Measurements from ENCODE around the gene KNSTRN.

Gene KNSTRN

DNA sequence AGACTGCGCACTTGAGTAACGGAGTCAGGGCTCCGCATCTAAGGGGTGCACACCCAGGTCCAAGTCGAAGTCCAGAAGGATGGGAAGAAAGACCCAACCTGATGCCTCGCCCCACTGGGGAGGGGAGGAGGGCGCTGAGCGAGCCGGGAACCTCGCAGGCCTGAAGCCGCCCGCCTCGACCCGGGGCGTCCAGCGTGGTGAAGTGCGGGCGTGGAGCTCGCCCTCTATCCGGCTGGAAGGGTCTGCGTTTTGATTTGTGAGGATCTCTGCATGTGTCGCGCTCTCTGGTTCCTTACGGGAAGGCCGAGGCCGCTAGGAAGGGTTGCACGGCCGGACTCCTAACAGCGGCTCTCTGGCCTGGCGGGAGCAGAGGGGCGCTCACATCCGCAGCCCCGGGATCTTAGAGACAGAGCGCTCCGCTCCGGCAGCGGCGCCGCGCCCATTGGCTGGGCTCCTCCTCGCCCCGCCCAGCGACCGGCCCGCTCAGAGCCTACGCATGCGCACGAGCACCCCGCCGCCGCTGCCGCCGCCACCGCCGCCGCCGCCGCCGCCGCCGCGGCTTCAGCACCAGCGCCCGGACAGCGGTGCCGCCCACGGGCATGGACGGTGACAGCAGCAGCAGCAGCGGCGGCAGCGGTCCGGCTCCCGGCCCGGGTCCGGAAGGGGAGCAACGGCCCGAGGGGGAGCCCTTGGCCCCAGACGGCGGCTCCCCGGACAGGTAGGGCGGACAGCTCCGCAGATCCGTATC lies 24.6 kb upstream of the KNSTRN start, which contains the start of gene DISP2:
Gene DISP2, plus strand, starts transcription at position 497 of the 748 bp plus-strand sequence. Its CDS starts 103 bp downstream, at position 600.
- Histone ChIP-seq H3K4me2 (ENCODE audit: low read depth, low read length) (peak within 1 kb of the TSS; percentile 100), H3K9me3 (replicated peaks; ENCODE audit: insufficient read depth, low read length) (no peaks in the 10 kb centered on the region), H3K4me3 (ENCODE audit: low read length) (peak within 1 kb of the TSS; percentile 74), H3F3A (ENCODE audit: insufficient read depth, low read length) (peaks cover 2% of the 10 kb centered on the region; the same call in 1 of the 2 replicates), H3K9me2 (replicated peaks; ENCODE audit: insufficient read depth, low read length) (no peaks in the 10 kb centered on the region), H3K79me2 (ENCODE audit: low read length) (no peaks in the 10 kb centered on the region), H3K9ac (ENCODE audit: low read length) (no peak within 1 kb of the TSS), H3K4me1 (ENCODE audit: low read length) (0 out of 2 replicates have a peak, but pooled peaks cover 5% of the 10 kb centered on the region), H3K36me3 (replicated peaks; ENCODE audit: insufficient read depth, low read length) (no peaks in the 10 kb centered on the region), H4K20me1 (ENCODE audit: insufficient read depth, low read length) (no peaks in the 10 kb centered on the region), H3K27me3 (replicated peaks; ENCODE audit: insufficient read depth, low read length) (peaks cover 4% of the 10 kb centered on the region; the same call in 1 of the 2 replicates), H2AFZ (ENCODE audit: low read length) (peak within 1 kb of the TSS; percentile 90), H3K27ac (ENCODE audit: low read length) (no peak within 1 kb of the TSS)
- peak; percentile 89 for DNase-seq
- TF ChIP-seq EZH2phosphoT487 (IDR thresholded peaks at IDR 0.05; ENCODE audit: low read length) (no peak), EZH2 (optimal IDR thresholded peaks at IDR 0.05; ENCODE audit: low read depth, low read length) (no peak)
- TF ChIP-seq, protein P1, sequence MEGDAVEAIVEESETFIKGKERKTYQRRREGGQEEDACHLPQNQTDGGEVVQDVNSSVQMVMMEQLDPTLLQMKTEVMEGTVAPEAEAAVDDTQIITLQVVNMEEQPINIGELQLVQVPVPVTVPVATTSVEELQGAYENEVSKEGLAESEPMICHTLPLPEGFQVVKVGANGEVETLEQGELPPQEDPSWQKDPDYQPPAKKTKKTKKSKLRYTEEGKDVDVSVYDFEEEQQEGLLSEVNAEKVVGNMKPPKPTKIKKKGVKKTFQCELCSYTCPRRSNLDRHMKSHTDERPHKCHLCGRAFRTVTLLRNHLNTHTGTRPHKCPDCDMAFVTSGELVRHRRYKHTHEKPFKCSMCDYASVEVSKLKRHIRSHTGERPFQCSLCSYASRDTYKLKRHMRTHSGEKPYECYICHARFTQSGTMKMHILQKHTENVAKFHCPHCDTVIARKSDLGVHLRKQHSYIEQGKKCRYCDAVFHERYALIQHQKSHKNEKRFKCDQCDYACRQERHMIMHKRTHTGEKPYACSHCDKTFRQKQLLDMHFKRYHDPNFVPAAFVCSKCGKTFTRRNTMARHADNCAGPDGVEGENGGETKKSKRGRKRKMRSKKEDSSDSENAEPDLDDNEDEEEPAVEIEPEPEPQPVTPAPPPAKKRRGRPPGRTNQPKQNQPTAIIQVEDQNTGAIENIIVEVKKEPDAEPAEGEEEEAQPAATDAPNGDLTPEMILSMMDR (IDR thresholded peaks at IDR 0.05; ENCODE audit: low read length), result no peak

DNA sequence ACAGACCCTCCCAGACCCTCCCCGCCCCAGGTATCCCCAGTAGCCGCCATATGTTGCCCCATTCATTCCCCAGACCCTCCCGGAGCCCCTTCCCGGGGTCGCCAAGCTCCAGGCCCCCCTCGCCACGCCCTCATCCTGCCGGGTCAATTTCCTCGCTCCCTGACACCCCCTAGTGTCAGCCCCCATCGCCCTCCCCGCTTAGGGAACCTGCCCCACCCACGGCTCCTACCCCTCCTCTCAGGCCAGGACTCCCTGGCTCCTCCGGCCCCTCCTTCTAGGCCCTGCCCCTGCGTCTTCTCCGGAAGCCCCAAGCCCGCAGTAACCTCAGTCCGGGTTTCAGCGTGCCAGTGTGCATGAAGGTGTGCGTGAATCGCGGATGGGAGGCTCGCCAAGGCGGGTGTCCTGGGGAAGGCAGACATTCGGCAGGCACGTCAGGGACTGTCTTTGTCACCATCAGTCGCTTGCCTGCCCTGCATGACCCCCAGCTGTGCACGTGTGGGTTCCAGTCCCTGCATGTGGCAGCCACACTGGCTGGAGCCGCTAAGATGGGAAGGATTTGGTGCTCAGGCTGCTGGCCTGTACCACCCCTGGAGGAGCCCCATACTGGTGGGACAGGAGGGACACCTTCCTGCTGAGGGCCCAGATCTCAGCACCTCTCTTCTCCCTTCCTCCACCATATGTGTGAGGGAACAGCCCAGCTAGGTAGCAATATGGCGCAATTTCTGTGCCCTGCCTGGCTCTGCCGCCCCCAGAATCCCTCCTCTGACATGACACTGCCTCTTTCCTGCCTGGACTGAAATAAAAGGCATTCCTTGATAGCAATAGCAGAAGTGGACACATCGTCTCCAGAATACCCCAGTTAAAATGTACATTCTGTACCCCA lies 23.8 kb upstream of the KNSTRN start:
- H3F3A ChIP-seq (ENCODE audit: insufficient read depth, low read length), result peaks cover 2% of the 10 kb centered on the region; the same call in 1 of the 2 replicates
- peak overlapping the region; percentile 31; the same call in 1 of the 2 replicates for H2AFZ ChIP-seq (ENCODE audit: low read length)
- H3K4me1 ChIP-seq (ENCODE audit: low read length), result 0 out of 2 replicates have a peak, but pooled peaks cover 5% of the 10 kb centered on the region
- no peaks in the 10 kb centered on the region for H3K36me3 ChIP-seq (replicated peaks; ENCODE audit: insufficient read depth, low read length)
- no peak overlapping the region for H3K27ac ChIP-seq (ENCODE audit: low read length)
- TF ChIP-seq EZH2 (optimal IDR thresholded peaks at IDR 0.05; ENCODE audit: low read depth, low read length), result no peak
- TF ChIP-seq, protein P1 (IDR thresholded peaks at IDR 0.05; ENCODE audit: low read length), result peak; percentile 12; the same call in 1 of the 2 replicates
- no peak for TF ChIP-seq EZH2phosphoT487 (IDR thresholded peaks at IDR 0.05; ENCODE audit: low read length)
- H3K4me2 ChIP-seq (ENCODE audit: low read depth, low read length), result peak overlapping the region; percentile 65
- peak overlapping the region; percentile 58 for H3K4me3 ChIP-seq (ENCODE audit: low read length)
- no peaks in the 10 kb centered on the region for H4K20me1 ChIP-seq (ENCODE audit: insufficient read depth, low read length)
- peak; percentile 31 for DNase-seq
- H3K27me3 ChIP-seq (replicated peaks; ENCODE audit: insufficient read depth, low read length), result peaks cover under 1% of the 10 kb centered on the region; the same call in 1 of the 2 replicates
- no peaks in the 10 kb centered on the region for H3K9me3 ChIP-seq (replicated peaks; ENCODE audit: insufficient read depth, low read length)
- H3K79me2 ChIP-seq (ENCODE audit: low read length), result no peaks in the 10 kb centered on the region
- H3K9ac ChIP-seq (ENCODE audit: low read length), result no peak overlapping the region
- H3K9me2 ChIP-seq (replicated peaks; ENCODE audit: insufficient read depth, low read length), result no peaks in the 10 kb centered on the region

DNA sequence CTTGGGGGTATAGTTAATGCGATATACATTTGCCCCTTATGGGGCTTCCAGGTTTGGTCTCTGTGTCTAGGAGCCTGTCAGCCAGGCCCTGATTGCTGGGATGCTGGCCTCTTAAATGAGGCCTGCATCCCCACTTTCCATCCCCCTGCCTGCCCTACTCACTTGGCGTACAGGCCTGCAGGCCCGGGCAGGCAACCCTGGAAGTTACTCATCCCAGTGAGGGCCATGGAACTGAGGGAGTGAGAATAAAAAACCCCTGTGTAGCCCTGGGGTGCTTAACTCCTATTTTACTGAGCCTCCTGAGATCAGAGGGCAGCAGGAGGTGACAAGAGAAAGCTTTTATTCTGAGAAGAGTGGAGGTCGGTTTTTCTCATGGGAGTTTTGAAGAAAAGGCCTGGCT lies 22.5 kb upstream of the KNSTRN start:
- DNase-seq, result no peak
- Histone ChIP-seq H3K79me2 (ENCODE audit: low read length) (no peaks in the 10 kb centered on the region), H3K9ac (ENCODE audit: low read length) (no peak overlapping the region), H3K9me3 (replicated peaks; ENCODE audit: insufficient read depth, low read length) (no peaks in the 10 kb centered on the region), H3K4me2 (ENCODE audit: low read depth, low read length) (no peak overlapping the region), H3K27me3 (replicated peaks; ENCODE audit: insufficient read depth, low read length) (no peaks in the 10 kb centered on the region; the same call in 1 of the 2 replicates), H3K27ac (ENCODE audit: low read length) (no peak overlapping the region), H4K20me1 (ENCODE audit: insufficient read depth, low read length) (no peaks in the 10 kb centered on the region), H3K36me3 (replicated peaks; ENCODE audit: insufficient read depth, low read length) (no peaks in the 10 kb centered on the region), H3K4me1 (ENCODE audit: low read length) (0 out of 2 replicates have a peak, but pooled peaks cover 5% of the 10 kb centered on the region), H3K4me3 (ENCODE audit: low read length) (no peak overlapping the region), H3F3A (ENCODE audit: insufficient read depth, low read length) (peaks cover 2% of the 10 kb centered on the region; the same call in 1 of the 2 replicates), H3K9me2 (replicated peaks; ENCODE audit: insufficient read depth, low read length) (no peaks in the 10 kb centered on the region), H2AFZ (ENCODE audit: low read length) (no peak overlapping the region)
- no peak for TF ChIP-seq EZH2phosphoT487 (IDR thresholded peaks at IDR 0.05; ENCODE audit: low read length)
- TF ChIP-seq, protein P1 (IDR thresholded peaks at IDR 0.05; ENCODE audit: low read length), result no peak
- no peak for TF ChIP-seq EZH2 (optimal IDR thresholded peaks at IDR 0.05; ENCODE audit: low read depth, low read length)

Data from MM.1S (cell line).